IMR-90 (cell line): Measurements from ENCODE around the gene ADAMTS12. TPM values are rescaled to one million over a fixed set of nuclear protein-coding genes. Genes with fewer than 3 reads are reported as not detected.
A peak's percentile ranks its signal among the peaks of the same experiment; 100 is the strongest.

Experiments used
- ATAC-seq: fragments of 200-7000 bp; cut with Tn5 transposase; 2 replicates; pipeline ENCODE4 v1.9.1; 2020; ENCODE audit warnings: low read depth, mild to moderate bottlenecking, moderate library complexity
- BruUV-seq: library from RNA; stranded (reverse); fragments of 400-500 nt; replicated peaks from 2 replicates; lab custom pipeline; 2021; lab: Mats Ljungman, UMichigan
- CTCF ChIA-PET: fragments of 300-600 bp; formaldehyde crosslinking; extraction: SDS; loops from one replicate; lab custom pipeline; 2021; ENCODE audit warnings: antibody characterized with exemption; lab: Yijun Ruan, JAX
- POLR2A ChIA-PET: fragments of 300-600 bp; sonication (Branson Sonifier 250); formaldehyde crosslinking; loops from one replicate; lab custom pipeline; 2022; ENCODE audit warnings: antibody characterized with exemption; ENCODE audit not compliant: unreplicated experiment; lab: Charles Lee
- DNase-seq: peaks from one replicate; pipeline ENCODE4 v3.0.0; 2013
- H2AFZ ChIP-seq: replicated peaks from 2 replicates; pipeline ENCODE3; 2013; ENCODE audit warnings: low read length, mild to moderate bottlenecking; ENCODE audit not compliant: poor library complexity
- H2AK5ac ChIP-seq: 2 replicates; pipeline ENCODE4 v1.6.1; 2013; ENCODE audit warnings: low read depth, low read length, inconsistent platforms
- H2AK9ac ChIP-seq: replicated peaks from 2 replicates; pipeline ENCODE3; 2013; ENCODE audit warnings: mild to moderate bottlenecking, low read depth, low read length, moderate library complexity; ENCODE audit not compliant: poor library complexity
- H2BK120ac ChIP-seq: 2 replicates; pipeline ENCODE4 v1.6.1; 2013; ENCODE audit warnings: low read depth, low read length, inconsistent platforms
- H2BK15ac ChIP-seq: 3 replicates; pipeline ENCODE4 v1.6.1; 2013; ENCODE audit warnings: low read depth, low read length, inconsistent platforms
- H2BK20ac ChIP-seq: 2 replicates; pipeline ENCODE4 v1.6.1; 2013; ENCODE audit warnings: low read depth, mild to moderate bottlenecking, inconsistent platforms, low read length, moderate library complexity
- H2BK5ac ChIP-seq: 2 replicates; pipeline ENCODE4 v1.6.1; 2013; ENCODE audit warnings: mild to moderate bottlenecking, low read depth, low read length, inconsistent platforms; ENCODE audit not compliant: poor library complexity, severe bottlenecking
- H3K14ac ChIP-seq: replicated peaks from 2 replicates; pipeline ENCODE4 v1.6.1; 2013; ENCODE audit warnings: low read depth, low read length, inconsistent platforms
- H3K18ac ChIP-seq: 2 replicates; pipeline ENCODE4 v1.6.1; 2013; ENCODE audit warnings: low read depth, low read length, control low read depth
- H3K23ac ChIP-seq: 2 replicates; pipeline ENCODE4 v1.6.1; 2013; ENCODE audit warnings: low read depth, low read length, inconsistent platforms
- H3K27ac ChIP-seq: 2 replicates; pipeline ENCODE4 v1.5.1; 2013; ENCODE audit warnings: mild to moderate bottlenecking, control low read depth, low read length; ENCODE audit not compliant: insufficient read depth
- H3K27me3 ChIP-seq: 2 replicates; pipeline ENCODE4 v1.6.1; 2013; ENCODE audit warnings: low read length; ENCODE audit not compliant: control insufficient read depth, insufficient read depth
- H3K36me3 ChIP-seq: 2 replicates; pipeline ENCODE4 v1.6.1; 2013; ENCODE audit warnings: low read length, mixed read lengths; ENCODE audit not compliant: control insufficient read depth, insufficient read depth
- H3K4ac ChIP-seq: 2 replicates; pipeline ENCODE4 v1.6.1; 2013; ENCODE audit warnings: low read depth, low read length, inconsistent platforms
- H3K4me1 ChIP-seq: 2 replicates; pipeline ENCODE4 v1.6.1; 2013; ENCODE audit warnings: low read length, mixed read lengths; ENCODE audit not compliant: control insufficient read depth, insufficient read depth
- H3K4me2 ChIP-seq: 2 replicates; pipeline ENCODE4 v1.6.1; 2013; ENCODE audit warnings: low read depth, mild to moderate bottlenecking, control low read depth, low read length, moderate library complexity
- H3K4me3 ChIP-seq: 2 replicates; pipeline ENCODE4 v1.5.1; 2013; ENCODE audit warnings: low read depth, mild to moderate bottlenecking, control low read depth, low read length, moderate library complexity; ENCODE audit not compliant: insufficient read depth
- H3K56ac ChIP-seq: 2 replicates; pipeline ENCODE4 v1.6.1; 2013; ENCODE audit warnings: low read length, inconsistent platforms; ENCODE audit not compliant: insufficient read depth; ENCODE audit errors: extremely low read depth
- H3K79me1 ChIP-seq, 2 experiments: 2 replicates each; pipeline ENCODE4 v1.6.1; 2013; ENCODE audit warnings: low read length in 2 of 2, inconsistent platforms in 1 of 2, low read depth in 1 of 2
- H3K9ac ChIP-seq: 2 replicates; pipeline ENCODE4 v1.6.1; 2013; ENCODE audit warnings: low read depth, low read length, control low read depth
- H3K9me1 ChIP-seq: 2 replicates; pipeline ENCODE4 v1.6.1; 2013; ENCODE audit warnings: low read length, inconsistent platforms; ENCODE audit not compliant: insufficient read depth
- H3K9me3 ChIP-seq: 2 replicates; pipeline ENCODE4 v1.6.1; 2013; ENCODE audit warnings: low read length; ENCODE audit not compliant: control insufficient read depth, insufficient read depth
- H4K20me1 ChIP-seq: 2 replicates; pipeline ENCODE4 v1.6.1; 2013; ENCODE audit warnings: low read length, inconsistent platforms; ENCODE audit not compliant: insufficient read depth
- H4K5ac ChIP-seq: 2 replicates; pipeline ENCODE4 v1.6.1; 2013; ENCODE audit warnings: mild to moderate bottlenecking, low read depth, low read length, control low read depth
- H4K8ac ChIP-seq, 2 experiments: 2 replicates each; pipeline ENCODE4 v1.6.1; 2013; ENCODE audit warnings: low read depth in 2 of 2, low read length in 2 of 2, control low read depth in 1 of 2, inconsistent platforms in 1 of 2
- H4K91ac ChIP-seq: 2 replicates; pipeline ENCODE4 v1.6.1; 2013; ENCODE audit warnings: low read depth, low read length, inconsistent platforms; ENCODE audit not compliant: insufficient read depth
- BHLHE40 ChIP-seq: fragments of 150-350 bp; IDR thresholded peaks from 2 replicates; pipeline ENCODE4 v1.6.1; 2016; ENCODE audit warnings: mild to moderate bottlenecking, low read depth, low read length
- CEBPB ChIP-seq: IDR thresholded peaks from 2 replicates; pipeline ENCODE4 v1.6.1; 2012; ENCODE audit warnings: low read depth, low read length, improper control_type of control experiment
- CHD1 ChIP-seq: IDR thresholded peaks from 2 replicates; pipeline ENCODE4 v1.6.1; 2012; ENCODE audit warnings: low read depth, low read length, improper control_type of control experiment
- FOS ChIP-seq: fragments of 150-350 bp; IDR thresholded peaks from 2 replicates; pipeline ENCODE4 v1.6.1; 2016; ENCODE audit warnings: low read depth, low read length
- MXI1 ChIP-seq: IDR thresholded peaks from 2 replicates; pipeline ENCODE4 v1.6.1; 2012; ENCODE audit warnings: low read depth, mild to moderate bottlenecking, low read length, moderate library complexity, borderline replicate concordance
- SMC3 ChIP-seq: fragments of 150-350 bp; IDR thresholded peaks from 2 replicates; pipeline ENCODE4 v1.6.1; 2016; ENCODE audit warnings: low read depth, mild to moderate bottlenecking, antibody characterized with exemption, low read length, moderate library complexity
- WGBS, 2 experiments: methylation state at CpG; one replicate each; pipeline versions ENCODE4 v1.1.5 to v1.1.7; 2013; ENCODE audit warnings: missing lambda C conversion rate in 2 of 2; ENCODE audit not compliant: insufficient read length in 1 of 2; ENCODE audit errors: extremely low coverage in 2 of 2; 5-methylcytosine and 5-hydroxymethylcytosine counted together
- dilution Hi-C: fragments of 300-500 bp; cut with HindIII; formaldehyde crosslinking; loops from one replicate; pipeline ENCODE4 v1.14.3; 2018; ENCODE audit warnings: low sequenced_read_pairs; ENCODE audit not compliant: unreplicated experiment
- in situ Hi-C: fragments of 300-500 bp; cut with MboI; formaldehyde crosslinking; loops from 3 replicates; pipeline ENCODE4 v1.14.3; 2019; ENCODE audit warnings: low sequenced_read_pairs, inconsistent platforms, mixed read lengths
- intact Hi-C: fragments of 100-400 bp; cut with micrococcal nuclease; formaldehyde crosslinking; loops from 2 replicates; pipeline ENCODE4 v1.10.0; 2022
- polyA plus RNA-seq, 3 experiments: library from polyadenylated mRNA; depleted of rRNA; stranded (reverse); fragments of >200 nt; gene quantifications; 2 replicates each; pipeline ENCODE4 v1.2.3, GENCODE V29; 2012; ENCODE audit warnings: low replicate concordance in 1 of 3
- total RNA-seq: library from RNA; depleted of rRNA; stranded (reverse); fragments of >200 nt; gene quantifications from 2 replicates; pipeline ENCODE4 v1.2.3, GENCODE V29; 2012

ADAMTS12 gene
- total and polyA plus RNA-seq, 2 of the 4 experiments (the other 2 are of a cell fraction): 27.3 to 51.3 TPM

- Histone ChIP-seq H3K9me1 (peaks cover 30% of the 10 kb centered on the region), H4K20me1 (no peaks in the 10 kb centered on the region), H2AFZ (no peak overlapping the region), H3K27ac (no peak overlapping the region; the same call in 1 of the 2 replicates), H3K23ac (peak overlapping the region; percentile 59; the same call in 1 of the 2 replicates), H3K4me1 (peaks cover 28% of the 10 kb centered on the region), H3K4me3 (no peak overlapping the region), H3K14ac (peak overlapping the region; percentile 34), H2BK120ac (peak overlapping the region; percentile 58), H2AK5ac (peak overlapping the region; percentile 63; the same call in 1 of the 2 replicates), H2BK20ac (peak overlapping the region; percentile 65; the same call in 1 of the 2 replicates), H3K56ac (no peak overlapping the region), H4K91ac (peak overlapping the region; percentile 34; the same call in 1 of the 2 replicates), H4K8ac (peak overlapping the region in 1 of 2 experiments; percentile 29; a peak in 2 of 4 replicates), H3K27me3 (no peaks in the 10 kb centered on the region), H3K18ac (peak overlapping the region; percentile 14; the same call in 1 of the 2 replicates), H2BK5ac (no peak overlapping the region), H3K4ac (peak overlapping the region; percentile 58; the same call in 1 of the 2 replicates), H3K4me2 (no peak overlapping the region; the same call in 1 of the 2 replicates), H3K9me3 (no peaks in the 10 kb centered on the region), H2BK15ac (peak overlapping the region; percentile 87; the same call in 1 of the 3 replicates), H3K79me1 (peaks cover 22 to 55% of the 10 kb centered on the region in 2 experiments), H3K9ac (no peak overlapping the region), H4K5ac (no peak overlapping the region; the same call in 1 of the 2 replicates), H3K36me3 (no peaks in the 10 kb centered on the region), H2AK9ac (no peak overlapping the region)
- ATAC-seq (no peak), DNase-seq (no peak)
- dilution Hi-C loops (no loop called here), in situ Hi-C loops (no loop called here), intact Hi-C loops (loop anchor here (1.0 kb wide), 1 partner anchor 7 kb away; no protein-coding TSS in a partner anchor)
- CTCF ChIA-PET: no interaction called here
- BruUV-seq: no TSS peak
- TF ChIP-seq CEBPB: 0 out of 2 replicates have a peak, but pooled peaks have one; percentile 35
- TF ChIP-seq SMC3: no peak
- TF ChIP-seq MXI1: no peak
- no peak for TF ChIP-seq BHLHE40
- TF ChIP-seq CHD1: no peak
- TF ChIP-seq FOS: no peak
- WGBS, 2 experiments: no CpG with 5 or more reads among the region's 2 CpGs
- POLR2A ChIA-PET: no interaction called here
Observed at GRCh38 chr5:33846851-33847250, 44.9 kb downstream of the ADAMTS12 start.
